Glutamatergic neuron (in vitro differentiated cells): ENCODE results near the gene PRKAG2. TPM values are rescaled to one million over a fixed set of nuclear protein-coding genes. Genes with fewer than 3 reads are reported as not detected.

Experiments
- DNase-seq: peaks from one replicate; pipeline ENCODE4 v3.0.0; 2022
- H3K27ac Mint-ChIP-seq: one replicate; pipeline ENCODE4 v1.8.0; 2020; ENCODE audit warnings: mild to moderate bottlenecking, mixed read lengths, inconsistent platforms; ENCODE audit not compliant: unreplicated experiment
- H3K27me3 Mint-ChIP-seq: one replicate; pipeline ENCODE4 v1.8.0; 2020; ENCODE audit warnings: mild to moderate bottlenecking, moderate library complexity, mixed read lengths, inconsistent platforms; ENCODE audit not compliant: unreplicated experiment
- H3K36me3 Mint-ChIP-seq: one replicate; pipeline ENCODE4 v1.8.0; 2020; ENCODE audit warnings: mild to moderate bottlenecking, mixed read lengths, inconsistent platforms; ENCODE audit not compliant: unreplicated experiment
- H3K4me1 Mint-ChIP-seq: one replicate; pipeline ENCODE4 v1.8.0; 2020; ENCODE audit warnings: mild to moderate bottlenecking, low read depth, mixed read lengths, inconsistent platforms; ENCODE audit not compliant: unreplicated experiment
- H3K4me3 Mint-ChIP-seq: one replicate; pipeline ENCODE4 v1.8.0; 2020; ENCODE audit warnings: mild to moderate bottlenecking, mixed read lengths, inconsistent platforms; ENCODE audit not compliant: unreplicated experiment
- H3K9me3 Mint-ChIP-seq: one replicate; pipeline ENCODE4 v1.8.0; 2020; ENCODE audit warnings: mild to moderate bottlenecking, moderate library complexity, mixed read lengths, inconsistent platforms; ENCODE audit not compliant: unreplicated experiment
- total RNA-seq: library from RNA; stranded (reverse); fragmentation: NEBNext Ultra II Directional; extraction: Animal tissue kit (Norgen Biotek cat#: 25700); gene quantifications from one replicate; pipeline ENCODE4 v1.2.1, GENCODE V29; 2021; ENCODE audit not compliant: unreplicated experiment
- TF ChIP-seq, protein P1 (sequence below): fragments of 200-600 bp; sonication (generic); IDR thresholded peaks from one replicate; pipeline ENCODE4 v1.5.0; 2021; ENCODE audit not compliant: partially characterized antibody, unreplicated experiment

The PRKAG2 gene
- total RNA-seq, 1 donor from 2014 or later = 24.7 TPM

DNA sequence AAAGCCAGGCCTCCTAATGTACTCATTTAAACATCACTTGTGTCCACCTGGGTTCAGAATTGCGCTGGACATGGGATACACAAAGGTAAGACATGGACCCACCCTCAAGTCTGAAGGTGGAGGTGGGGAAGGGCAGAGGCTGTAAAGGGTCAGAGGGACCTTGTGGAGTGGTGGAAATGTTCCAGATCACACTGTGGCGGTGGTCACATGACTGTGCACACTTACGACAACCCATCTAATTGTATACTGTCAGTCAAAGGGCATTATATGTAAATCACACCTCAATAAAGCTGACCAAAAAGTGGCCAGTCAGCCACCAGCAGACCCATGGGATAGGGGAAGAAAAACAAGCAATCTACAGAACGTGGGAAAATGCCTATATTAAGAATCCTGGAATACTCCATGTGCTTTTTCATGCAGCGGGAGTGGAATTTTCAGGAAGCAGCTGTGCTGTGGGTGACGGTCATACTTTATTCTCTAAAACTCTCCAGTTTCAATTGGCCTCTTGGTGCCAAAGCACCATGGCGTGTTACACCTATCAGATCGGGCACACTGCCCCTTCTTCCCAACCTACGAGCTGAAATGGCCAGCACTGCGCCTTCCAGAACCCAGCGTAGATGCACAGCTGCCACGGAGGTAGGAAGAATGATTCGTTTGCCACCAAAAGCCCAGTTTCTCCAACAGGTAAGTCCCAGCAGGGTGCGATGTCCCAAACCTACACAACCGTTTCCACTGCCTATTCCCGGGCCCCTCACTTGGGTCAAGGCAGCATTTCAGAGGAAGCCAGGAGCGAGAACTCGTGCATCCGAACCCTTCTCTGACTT, 69.8 kb downstream of the PRKAG2 start:
- H3K36me3 Mint-ChIP-seq = no peaks in the 10 kb centered on the region
- peaks cover 15% of the 10 kb centered on the region for H3K9me3 Mint-ChIP-seq
- peak overlapping the region; percentile 89 for H3K27ac Mint-ChIP-seq
- peaks cover 40% of the 10 kb centered on the region for H3K4me1 Mint-ChIP-seq
- peak overlapping the region; percentile 43 for H3K4me3 Mint-ChIP-seq
- TF ChIP-seq, protein P1, sequence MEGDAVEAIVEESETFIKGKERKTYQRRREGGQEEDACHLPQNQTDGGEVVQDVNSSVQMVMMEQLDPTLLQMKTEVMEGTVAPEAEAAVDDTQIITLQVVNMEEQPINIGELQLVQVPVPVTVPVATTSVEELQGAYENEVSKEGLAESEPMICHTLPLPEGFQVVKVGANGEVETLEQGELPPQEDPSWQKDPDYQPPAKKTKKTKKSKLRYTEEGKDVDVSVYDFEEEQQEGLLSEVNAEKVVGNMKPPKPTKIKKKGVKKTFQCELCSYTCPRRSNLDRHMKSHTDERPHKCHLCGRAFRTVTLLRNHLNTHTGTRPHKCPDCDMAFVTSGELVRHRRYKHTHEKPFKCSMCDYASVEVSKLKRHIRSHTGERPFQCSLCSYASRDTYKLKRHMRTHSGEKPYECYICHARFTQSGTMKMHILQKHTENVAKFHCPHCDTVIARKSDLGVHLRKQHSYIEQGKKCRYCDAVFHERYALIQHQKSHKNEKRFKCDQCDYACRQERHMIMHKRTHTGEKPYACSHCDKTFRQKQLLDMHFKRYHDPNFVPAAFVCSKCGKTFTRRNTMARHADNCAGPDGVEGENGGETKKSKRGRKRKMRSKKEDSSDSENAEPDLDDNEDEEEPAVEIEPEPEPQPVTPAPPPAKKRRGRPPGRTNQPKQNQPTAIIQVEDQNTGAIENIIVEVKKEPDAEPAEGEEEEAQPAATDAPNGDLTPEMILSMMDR = no peak
- no peak for DNase-seq
- peaks cover 14% of the 10 kb centered on the region for H3K27me3 Mint-ChIP-seq

DNA sequence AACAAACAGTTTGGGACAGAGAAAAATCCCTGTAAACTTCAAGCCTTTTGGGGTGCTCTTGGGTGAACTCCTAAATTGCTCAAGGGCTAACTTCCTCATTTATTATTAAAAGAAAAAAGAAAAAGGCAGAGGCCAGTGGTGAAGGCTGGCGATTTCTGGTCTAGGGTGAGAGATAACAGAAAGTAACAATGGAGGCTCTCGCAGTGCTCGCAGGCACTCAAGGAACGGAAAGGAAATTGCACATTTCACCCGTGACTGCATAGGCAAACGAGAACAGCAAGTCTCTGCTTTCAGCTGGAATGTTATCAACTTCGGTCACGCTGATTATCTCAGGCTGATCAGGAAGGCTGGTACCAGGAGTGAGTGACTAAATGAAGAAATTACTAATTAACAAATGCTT, 70.7 kb downstream of the PRKAG2 start:
- peaks cover 37% of the 10 kb centered on the region for H3K4me1 Mint-ChIP-seq
- TF ChIP-seq, protein P1 = no peak
- DNase-seq = no peak
- no peaks in the 10 kb centered on the region for H3K36me3 Mint-ChIP-seq
- peaks cover 14% of the 10 kb centered on the region for H3K27me3 Mint-ChIP-seq
- no peak overlapping the region for H3K27ac Mint-ChIP-seq
- H3K9me3 Mint-ChIP-seq = peaks cover 15% of the 10 kb centered on the region
- H3K4me3 Mint-ChIP-seq = no peak overlapping the region

DNA sequence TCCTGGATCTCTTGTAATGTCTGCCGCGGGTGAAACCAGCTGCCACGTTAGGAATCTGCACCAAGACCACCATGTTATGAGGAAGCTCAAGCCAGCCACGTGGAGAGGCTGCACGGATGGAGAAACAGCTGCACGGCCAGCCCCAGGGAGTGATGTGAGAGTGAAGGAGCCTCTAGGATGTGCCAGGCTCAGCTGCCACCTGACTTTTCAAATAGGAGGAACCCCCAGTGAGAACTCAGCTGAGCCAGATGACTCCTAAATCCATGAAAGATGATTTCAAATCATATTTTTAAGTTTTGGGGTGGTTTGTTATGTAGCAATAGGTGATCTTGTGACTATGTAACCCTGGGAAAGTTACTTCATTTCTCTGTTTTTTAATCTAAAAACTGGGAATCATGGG, 71.7 kb downstream of the PRKAG2 start:
- TF ChIP-seq, protein P1 = no peak
- peaks cover 31% of the 10 kb centered on the region for H3K4me1 Mint-ChIP-seq
- peak overlapping the region; percentile 22 for H3K27ac Mint-ChIP-seq
- peaks cover 15% of the 10 kb centered on the region for H3K9me3 Mint-ChIP-seq
- H3K4me3 Mint-ChIP-seq = no peak overlapping the region
- peaks cover 11% of the 10 kb centered on the region for H3K27me3 Mint-ChIP-seq
- DNase-seq = no peak
- no peaks in the 10 kb centered on the region for H3K36me3 Mint-ChIP-seq

DNA sequence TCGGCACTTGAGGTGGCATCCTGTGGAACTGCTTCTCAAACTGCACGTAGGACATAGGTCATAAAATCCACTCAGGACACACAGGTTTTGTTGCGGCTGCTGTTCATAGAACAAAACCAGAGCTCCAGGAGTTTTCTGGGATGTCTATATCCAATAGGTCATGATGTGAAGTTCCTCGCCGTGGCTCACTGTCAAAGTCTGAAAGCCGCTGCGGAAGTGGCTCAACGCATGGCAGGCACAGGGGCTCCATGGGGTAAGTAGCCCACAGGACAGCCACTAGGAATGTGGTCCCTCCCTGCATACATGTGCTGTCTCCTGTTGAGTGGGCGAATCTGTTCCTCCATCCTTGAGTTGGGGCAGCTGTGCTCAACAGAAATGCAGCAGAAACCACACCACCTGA, 72.2 kb downstream of the PRKAG2 start:
- H3K4me3 Mint-ChIP-seq = no peak overlapping the region
- H3K27ac Mint-ChIP-seq = no peak overlapping the region
- TF ChIP-seq, protein P1 = no peak
- DNase-seq = no peak
- no peaks in the 10 kb centered on the region for H3K36me3 Mint-ChIP-seq
- peaks cover 11% of the 10 kb centered on the region for H3K27me3 Mint-ChIP-seq
- H3K9me3 Mint-ChIP-seq = peaks cover 14% of the 10 kb centered on the region
- peaks cover 29% of the 10 kb centered on the region for H3K4me1 Mint-ChIP-seq

DNA sequence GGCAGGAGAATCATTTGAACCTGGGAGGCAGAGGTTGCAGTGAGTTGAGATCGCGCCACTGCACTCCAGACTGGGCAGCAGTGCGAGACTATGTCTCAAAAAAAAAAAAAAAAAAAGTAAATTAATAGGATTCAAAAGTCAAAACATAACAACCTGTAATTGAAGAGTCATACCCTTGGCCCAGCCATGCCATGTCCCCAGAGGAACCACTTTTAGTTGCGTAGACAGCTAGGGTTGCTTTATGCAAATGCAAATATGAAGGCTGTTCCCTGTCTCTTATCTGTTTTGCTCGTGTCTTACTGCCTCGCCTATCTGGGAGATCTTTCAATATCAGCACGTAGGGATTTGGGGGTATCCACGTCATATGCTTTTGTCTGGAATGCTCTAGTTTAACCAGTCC, 73.1 kb downstream of the PRKAG2 start:
- Mint-ChIP-seq H3K4me1 (peaks cover 24% of the 10 kb centered on the region), H3K36me3 (no peaks in the 10 kb centered on the region), H3K27ac (no peak overlapping the region), H3K27me3 (peaks cover 10% of the 10 kb centered on the region), H3K9me3 (peaks cover 11% of the 10 kb centered on the region), H3K4me3 (no peak overlapping the region)
- TF ChIP-seq, protein P1 = no peak
- no peak for DNase-seq
